DND-41 (cell line): ENCODE measurements around the gene BORCS6.

Experiments used
- CTCF ChIP-seq: IDR thresholded peaks from 2 replicates; pipeline ENCODE4 v1.5.1; 2012; ENCODE audit warnings: borderline replicate concordance, low read length, moderate library complexity, mild to moderate bottlenecking; ENCODE audit not compliant: poor library complexity, severe bottlenecking; ENCODE audit errors: extremely low read depth
- EZH2 ChIP-seq: IDR thresholded peaks from 3 replicates; pipeline ENCODE4 v1.6.1; 2012; ENCODE audit warnings: borderline replicate concordance, low read depth, mild to moderate bottlenecking, moderate library complexity, low read length, inconsistent platforms; ENCODE audit not compliant: severe bottlenecking

DNA sequence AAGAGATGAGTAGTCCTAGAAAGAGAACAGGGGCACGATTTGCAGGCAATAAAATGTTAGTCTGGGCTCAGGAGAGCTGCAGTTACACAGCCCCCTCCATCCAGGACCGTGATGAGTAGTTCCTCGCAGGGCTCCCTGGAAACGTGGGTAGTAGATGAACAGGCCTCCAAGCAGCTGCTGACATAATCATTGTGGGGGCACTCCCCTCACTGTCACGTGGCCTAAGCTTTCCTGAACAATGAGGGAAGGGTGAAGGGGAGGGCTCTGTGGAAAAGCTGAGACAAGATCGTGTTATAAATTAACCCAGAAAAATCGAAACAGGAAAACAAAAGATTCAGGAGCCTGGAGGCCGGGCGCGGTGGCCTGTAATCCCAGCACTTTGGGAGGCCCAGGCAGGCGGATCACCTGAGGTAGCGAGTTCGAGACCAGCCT lies 36.4 kb downstream of the BORCS6 start:
- TF ChIP-seq EZH2 (no peak), CTCF (no peak)
